ENCODE measurements around the gene RGS14.

GRCh38 chr5:177344891-177345290 lies 12.8 kb upstream of the RGS14 start:
- TF ChIP-seq CTCF (IDR thresholded peaks at IDR 0.05; ENCODE audit: insufficient read depth, low read length, poor library complexity, severe bottlenecking) = no peak
- no peak for TF ChIP-seq EZH2phosphoT487 (conservative IDR thresholded peaks at IDR 0.05; ENCODE audit: low read length)
